ENCODE data around the gene CBX5.

- no peak for TF ChIP-seq EZH2phosphoT487 (IDR thresholded peaks at IDR 0.05; ENCODE audit: low read depth)
- no peak for TF ChIP-seq CTCF (IDR thresholded peaks at IDR 0.05; ENCODE audit: low read depth, low read length)
These were observed 80.0 kb downstream of the CBX5 start for GRCh38 chr12:54199917-54200316.
